Calu3 (cell line): Measurements from ENCODE around the gene KIAA1755. TPM values are rescaled to one million over a fixed set of nuclear protein-coding genes. Genes with fewer than 3 reads are reported as not detected.
"Not testable (repeated sequence)": the region's sequence is repeated elsewhere in the genome, so short reads cannot be mapped to it uniquely, and the experiment has no call there.

Source experiments
- BruUV-seq: library from RNA; stranded (reverse); fragments of 400-500 nt; replicated peaks from 2 replicates; lab custom pipeline; 2021; lab: Mats Ljungman, UMichigan
- CTCF ChIA-PET: fragments of 300-600 bp; sonication (Branson Sonifier 250); formaldehyde crosslinking; loops from one replicate; lab custom pipeline; 2022; ENCODE audit warnings: antibody characterized with exemption; lab: Charles Lee
- DNase-seq: peaks from one replicate; pipeline ENCODE4 v3.0.0; 2022
- H3K27ac Mint-ChIP-seq: one replicate; pipeline ENCODE4 v1.8.0; 2022; ENCODE audit warnings: mixed read lengths; ENCODE audit not compliant: unreplicated experiment
- H3K27me3 Mint-ChIP-seq: one replicate; pipeline ENCODE4 v1.8.0; 2022; ENCODE audit warnings: mixed read lengths; ENCODE audit not compliant: unreplicated experiment
- H3K36me3 Mint-ChIP-seq: one replicate; pipeline ENCODE4 v1.8.0; 2022; ENCODE audit warnings: mild to moderate bottlenecking, moderate library complexity, mixed read lengths; ENCODE audit not compliant: insufficient read depth, unreplicated experiment
- H3K4me1 Mint-ChIP-seq: one replicate; pipeline ENCODE4 v1.8.0; 2022; ENCODE audit warnings: mild to moderate bottlenecking, low read depth, mixed read lengths; ENCODE audit not compliant: unreplicated experiment
- H3K4me3 Mint-ChIP-seq: one replicate; pipeline ENCODE4 v1.8.0; 2022; ENCODE audit warnings: mild to moderate bottlenecking, low read depth, moderate library complexity, mixed read lengths; ENCODE audit not compliant: unreplicated experiment
- H3K9me3 Mint-ChIP-seq: one replicate; pipeline ENCODE4 v1.8.0; 2022; ENCODE audit warnings: low read depth, mixed read lengths; ENCODE audit not compliant: unreplicated experiment
- intact Hi-C: fragments of 100-400 bp; cut with micrococcal nuclease; formaldehyde crosslinking; loops from one replicate; pipeline ENCODE4 v1.10.0; 2022; ENCODE audit not compliant: unreplicated experiment
- total RNA-seq: library from RNA; stranded (reverse); gene quantifications from 2 replicates; pipeline ENCODE4 v1.2.3, GENCODE V29; 2022
- TF ChIP-seq, protein P1 (sequence below): fragments of 200-600 bp; IDR thresholded peaks from one replicate; pipeline ENCODE4 v1.8.0; 2022; ENCODE audit warnings: antibody characterized with exemption; ENCODE audit not compliant: unreplicated experiment

KIAA1755 gene
- total RNA-seq, 1 experiment from 2014 or later, result not detected

DNA sequence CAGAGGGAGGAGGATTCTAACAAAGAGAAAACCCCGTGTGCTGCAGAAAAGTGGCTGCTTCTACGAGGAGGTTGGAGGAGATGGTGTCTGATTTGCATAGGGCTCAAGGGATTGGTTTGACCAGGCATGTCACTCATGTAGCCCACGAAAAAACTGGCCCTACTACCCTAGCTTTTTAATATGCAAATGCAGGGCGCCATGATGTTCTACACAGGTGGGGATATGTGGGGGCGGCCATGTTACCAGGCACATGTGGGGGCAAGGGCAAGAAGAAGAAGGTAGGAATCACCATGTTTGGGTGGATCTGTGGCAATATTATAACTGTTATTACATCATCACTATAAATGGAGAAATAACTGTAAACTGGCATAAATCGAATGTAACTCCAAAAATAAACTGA, 9.9 kb downstream of the KIAA1755 start:
- CTCF ChIA-PET, result no interaction called here
- Mint-ChIP-seq H3K9me3 (no peaks in the 10 kb centered on the region), H3K4me1 (no peaks in the 10 kb centered on the region), H3K4me3 (no peak overlapping the region), H3K27me3 (peaks cover 63% of the 10 kb centered on the region), H3K27ac (no peak overlapping the region), H3K36me3 (no peaks in the 10 kb centered on the region)
- intact Hi-C loops, result no loop called here
- TF ChIP-seq, protein P1, sequence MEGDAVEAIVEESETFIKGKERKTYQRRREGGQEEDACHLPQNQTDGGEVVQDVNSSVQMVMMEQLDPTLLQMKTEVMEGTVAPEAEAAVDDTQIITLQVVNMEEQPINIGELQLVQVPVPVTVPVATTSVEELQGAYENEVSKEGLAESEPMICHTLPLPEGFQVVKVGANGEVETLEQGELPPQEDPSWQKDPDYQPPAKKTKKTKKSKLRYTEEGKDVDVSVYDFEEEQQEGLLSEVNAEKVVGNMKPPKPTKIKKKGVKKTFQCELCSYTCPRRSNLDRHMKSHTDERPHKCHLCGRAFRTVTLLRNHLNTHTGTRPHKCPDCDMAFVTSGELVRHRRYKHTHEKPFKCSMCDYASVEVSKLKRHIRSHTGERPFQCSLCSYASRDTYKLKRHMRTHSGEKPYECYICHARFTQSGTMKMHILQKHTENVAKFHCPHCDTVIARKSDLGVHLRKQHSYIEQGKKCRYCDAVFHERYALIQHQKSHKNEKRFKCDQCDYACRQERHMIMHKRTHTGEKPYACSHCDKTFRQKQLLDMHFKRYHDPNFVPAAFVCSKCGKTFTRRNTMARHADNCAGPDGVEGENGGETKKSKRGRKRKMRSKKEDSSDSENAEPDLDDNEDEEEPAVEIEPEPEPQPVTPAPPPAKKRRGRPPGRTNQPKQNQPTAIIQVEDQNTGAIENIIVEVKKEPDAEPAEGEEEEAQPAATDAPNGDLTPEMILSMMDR, result no peak
- no peak for DNase-seq
- no TSS peak for BruUV-seq

DNA sequence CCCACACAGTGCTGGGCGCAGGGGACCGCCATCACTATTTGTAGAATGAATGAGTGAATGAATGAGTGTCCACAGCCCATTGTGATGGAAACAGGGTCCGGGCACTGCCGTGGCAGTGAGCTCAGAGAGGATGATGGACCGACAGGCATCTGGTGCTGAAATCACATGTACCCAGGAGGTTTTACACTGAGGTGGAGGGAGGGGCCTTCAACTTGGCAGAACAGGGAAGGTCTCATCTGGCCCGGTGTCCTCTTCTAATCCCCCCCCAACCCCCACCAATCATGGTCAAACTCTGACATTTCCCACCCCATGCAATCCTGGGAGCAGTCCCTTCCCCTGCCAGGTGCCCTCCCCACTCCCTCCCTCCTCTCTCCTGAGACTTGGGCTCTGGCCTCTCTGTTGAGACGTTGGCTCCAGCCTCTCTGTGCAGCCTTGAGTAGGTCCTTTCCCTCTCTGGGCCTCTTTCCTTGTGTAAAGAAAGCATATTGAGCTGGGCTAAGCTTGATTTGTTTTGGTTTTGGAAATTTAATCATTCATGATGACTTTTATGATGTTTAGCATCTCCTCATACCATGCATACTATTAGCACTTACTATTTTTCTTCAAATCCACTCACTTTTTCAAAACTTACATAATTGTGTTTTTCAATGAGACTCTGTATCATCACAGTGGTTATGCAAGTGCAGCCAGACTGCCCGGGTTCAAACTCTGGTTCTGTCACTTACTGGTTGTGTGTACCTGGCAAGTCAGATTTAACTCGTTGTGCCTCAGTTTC, 10.8 kb downstream of the KIAA1755 start:
- TF ChIP-seq, protein P1, result no peak
- H3K27ac Mint-ChIP-seq, result no peak overlapping the region
- intact Hi-C loops, result no loop called here

DNA sequence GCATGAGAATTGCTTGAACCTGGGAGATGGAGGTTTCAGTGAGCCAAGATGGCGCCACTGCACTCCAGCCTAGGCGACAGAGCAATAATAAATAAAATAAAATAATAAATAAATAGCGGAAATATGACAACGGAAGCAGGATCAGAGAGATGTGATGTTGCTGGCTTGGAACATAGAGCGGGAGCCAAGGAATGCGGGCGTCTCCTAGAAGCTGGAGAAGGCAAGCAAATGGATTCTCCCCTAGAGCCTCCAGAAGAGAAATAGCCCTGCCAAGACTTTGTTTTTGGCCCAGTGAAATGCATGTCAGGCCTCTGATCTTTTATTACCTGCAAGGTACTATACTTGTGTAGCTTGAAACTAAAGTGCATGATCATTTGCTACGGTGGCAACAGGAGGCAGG, 12.4 kb downstream of the KIAA1755 start:
- no peak for DNase-seq
- intact Hi-C loops, result no loop called here
- Mint-ChIP-seq H3K4me1 (no peaks in the 10 kb centered on the region), H3K27me3 (peaks cover 60% of the 10 kb centered on the region), H3K4me3 (no peak overlapping the region), H3K27ac (no peak overlapping the region), H3K36me3 (no peaks in the 10 kb centered on the region), H3K9me3 (peaks cover 2% of the 10 kb centered on the region)
- TF ChIP-seq, protein P1, result no peak
- BruUV-seq, result no TSS peak
- CTCF ChIA-PET, result no interaction called here

More for the DNA sequence above, 10.8 kb downstream of the KIAA1755 start:
- Mint-ChIP-seq H3K36me3 (no peaks in the 10 kb centered on the region), H3K27me3 (peaks cover 64% of the 10 kb centered on the region), H3K4me3 (no peak overlapping the region), H3K9me3 (peaks cover 2% of the 10 kb centered on the region), H3K4me1 (no peaks in the 10 kb centered on the region)
- CTCF ChIA-PET, result no interaction called here
- BruUV-seq, result no TSS peak
- no peak for DNase-seq

DNA sequence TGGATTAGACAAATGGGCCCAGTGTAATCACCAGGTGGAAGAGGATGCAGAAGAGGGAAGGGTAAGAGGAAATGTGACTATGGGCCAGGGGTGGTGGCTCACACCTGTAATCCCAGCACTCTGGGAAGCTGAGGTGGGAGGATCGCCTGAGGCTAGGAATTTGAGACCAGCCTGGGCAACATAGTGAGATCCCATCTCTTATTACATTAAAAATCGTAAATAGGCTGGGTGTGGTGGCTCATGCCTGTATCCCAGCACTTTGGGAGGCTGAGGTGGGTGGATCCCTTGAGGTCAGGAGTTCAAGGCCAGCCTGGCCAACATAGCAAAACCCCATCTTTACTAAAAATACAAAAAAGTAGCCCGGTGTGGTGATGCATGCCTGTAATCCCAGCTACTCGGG, 12.8 kb downstream of the KIAA1755 start:
- intact Hi-C loops, DNase-seq, H3K4me3 Mint-ChIP-seq, H3K36me3 Mint-ChIP-seq, H3K27ac Mint-ChIP-seq, BruUV-seq, H3K4me1 Mint-ChIP-seq, CTCF ChIA-PET, H3K9me3 Mint-ChIP-seq: not testable (repeated sequence)
- peaks cover 56% of the 10 kb centered on the region for H3K27me3 Mint-ChIP-seq

DNA sequence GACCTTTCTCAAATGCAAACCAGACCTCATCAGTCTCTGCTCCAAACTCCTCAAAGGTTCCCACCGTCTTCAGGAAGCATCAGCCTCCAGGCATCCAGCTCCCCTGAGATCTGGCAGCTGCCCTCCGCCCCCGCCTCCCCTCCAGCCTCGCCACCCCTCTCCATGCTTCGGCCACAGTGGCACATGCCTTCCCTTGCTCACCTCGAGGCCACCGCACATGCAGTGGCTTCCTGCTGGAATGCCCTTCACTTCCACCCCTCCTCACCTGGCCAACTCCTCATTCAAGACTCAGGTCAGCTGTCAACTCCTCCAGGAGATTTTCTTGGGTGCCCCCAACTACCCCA, 13.4 kb downstream of the KIAA1755 start:
- no peaks in the 10 kb centered on the region for H3K4me1 Mint-ChIP-seq
- peaks cover 50% of the 10 kb centered on the region for H3K27me3 Mint-ChIP-seq
- H3K27ac Mint-ChIP-seq, result no peak overlapping the region
- no TSS peak for BruUV-seq
- intact Hi-C loops, result no loop called here
- CTCF ChIA-PET, result no interaction called here
- no peak for DNase-seq
- H3K4me3 Mint-ChIP-seq, result no peak overlapping the region
- TF ChIP-seq, protein P1, result no peak
- peaks cover 5% of the 10 kb centered on the region for H3K9me3 Mint-ChIP-seq
- no peaks in the 10 kb centered on the region for H3K36me3 Mint-ChIP-seq
